ENCODE results near the gene CHST11. TPM values are rescaled to one million over a fixed set of nuclear protein-coding genes. Genes with fewer than 3 reads are reported as not detected.
"Not testable (repeated sequence)": the region's sequence is repeated elsewhere in the genome, so short reads cannot be mapped to it uniquely, and the experiment has no call there.

The CHST11 gene
- polyA plus RNA-seq, 1 donor (not counting 4 experiments of a cell fraction or from before 2014, with no cell fraction given): 11.9 TPM

- dilution Hi-C loops (cut with MboI; ENCODE audit: extremely low pct_ligation_motif_present, low sequenced_read_pairs): no loop called here
Measured at GRCh38 chr12:104805186-104805585, 348.4 kb downstream of the CHST11 start.

GRCh38 chr12:104806194-104806593 lies 349.4 kb downstream of the CHST11 start:
- H3K9me1 ChIP-seq (ENCODE audit: control insufficient read depth, extremely low read depth, insufficient read depth, low read length); H3K27me3 ChIP-seq (ENCODE audit: control insufficient read depth, extremely low read depth, insufficient read depth, low read length); FAIRE-seq; H3K36me3 ChIP-seq (ENCODE audit: control insufficient read depth in 2 of 2, extremely low read depth in 1 of 2, insufficient read depth in 2 of 2, low read length in 2 of 2); H4K20me1 ChIP-seq (ENCODE audit: control insufficient read depth, extremely low read depth, insufficient read depth, low read length); H3K4me3 ChIP-seq (ENCODE audit: control insufficient read depth in 2 of 3, extremely low read depth in 1 of 3, insufficient read depth in 2 of 3, low read depth in 1 of 3, low read length in 3 of 3); DNase-seq (ENCODE audit: low read depth, low spot score); H3K9ac ChIP-seq (ENCODE audit: control insufficient read depth, extremely low read depth, insufficient read depth, low read length); H3K27ac ChIP-seq (ENCODE audit: control insufficient read depth, insufficient read depth, low read length); H3K4me2 ChIP-seq (ENCODE audit: control insufficient read depth, extremely low read depth, insufficient read depth, low read depth, low read length); H3K9me3 ChIP-seq (ENCODE audit: control insufficient read depth, low read depth, low read length); dilution Hi-C loops (cut with MboI; ENCODE audit: extremely low pct_ligation_motif_present, low sequenced_read_pairs); H3K79me2 ChIP-seq (ENCODE audit: control insufficient read depth, insufficient read depth, low read length); H2AFZ ChIP-seq (ENCODE audit: control insufficient read depth, low read length): not testable (repeated sequence)
- peaks cover 19% of the 10 kb centered on the region for H3K4me1 ChIP-seq (ENCODE audit: control insufficient read depth, extremely low read depth, insufficient read depth, low read length)

More at GRCh38 chr12:104805186-104805585, 348.4 kb downstream of the CHST11 start:
- H4K20me1 ChIP-seq (ENCODE audit: control insufficient read depth, extremely low read depth, insufficient read depth, low read length): no peaks in the 10 kb centered on the region
- H3K36me3 ChIP-seq (ENCODE audit: control insufficient read depth in 2 of 2, extremely low read depth in 1 of 2, insufficient read depth in 2 of 2, low read length in 2 of 2): no peaks in the 10 kb centered on the region
- TF ChIP-seq CTCF (optimal IDR thresholded peaks at IDR 0.05 in 1 of 3, IDR thresholded peaks at IDR 0.05 in 1 of 3, conservative IDR thresholded peaks at IDR 0.05 in 1 of 3; ENCODE audit: extremely low read depth in 1 of 3, insufficient read depth in 2 of 3, low read length in 3 of 3): no peak
- H3K9ac ChIP-seq (ENCODE audit: control insufficient read depth, extremely low read depth, insufficient read depth, low read length): no peak overlapping the region
- no peaks in the 10 kb centered on the region for H3K79me2 ChIP-seq (ENCODE audit: control insufficient read depth, insufficient read depth, low read length)
- peak; percentile 65 for FAIRE-seq
- H2AFZ ChIP-seq (ENCODE audit: control insufficient read depth, low read length): no peak overlapping the region
- H3K4me1 ChIP-seq (ENCODE audit: control insufficient read depth, extremely low read depth, insufficient read depth, low read length): peaks cover 19% of the 10 kb centered on the region
- H3K9me3 ChIP-seq (ENCODE audit: control insufficient read depth, low read depth, low read length): no peaks in the 10 kb centered on the region
- H3K27ac ChIP-seq (ENCODE audit: control insufficient read depth, insufficient read depth, low read length): no peak overlapping the region
- H3K4me2 ChIP-seq (ENCODE audit: control insufficient read depth, extremely low read depth, insufficient read depth, low read depth, low read length): no peak overlapping the region
- H3K27me3 ChIP-seq (ENCODE audit: control insufficient read depth, extremely low read depth, insufficient read depth, low read length): no peaks in the 10 kb centered on the region
- H3K9me1 ChIP-seq (ENCODE audit: control insufficient read depth, extremely low read depth, insufficient read depth, low read length): no peaks in the 10 kb centered on the region
- no peak for DNase-seq (ENCODE audit: low read depth, low spot score)
- H3K4me3 ChIP-seq (ENCODE audit: control insufficient read depth in 2 of 3, extremely low read depth in 1 of 3, insufficient read depth in 2 of 3, low read depth in 1 of 3, low read length in 3 of 3): no peak overlapping the region

GRCh38 chr12:104809251-104809650 lies 352.5 kb downstream of the CHST11 start:
- FAIRE-seq (peak; percentile 53), DNase-seq (ENCODE audit: low read depth, low spot score) (no peak)
- no peaks in the 10 kb centered on the region for H3K9me1 ChIP-seq (ENCODE audit: control insufficient read depth, extremely low read depth, insufficient read depth, low read length)
- no peaks in the 10 kb centered on the region for H3K27me3 ChIP-seq (ENCODE audit: control insufficient read depth, extremely low read depth, insufficient read depth, low read length)
- no peak overlapping the region for H3K9ac ChIP-seq (ENCODE audit: control insufficient read depth, extremely low read depth, insufficient read depth, low read length)
- no peaks in the 10 kb centered on the region for H3K79me2 ChIP-seq (ENCODE audit: control insufficient read depth, insufficient read depth, low read length)
- TF ChIP-seq EZH2 (IDR thresholded peaks at IDR 0.05; ENCODE audit: low read length) (no peak), CTCF (optimal IDR thresholded peaks at IDR 0.05 in 1 of 3, IDR thresholded peaks at IDR 0.05 in 1 of 3, conservative IDR thresholded peaks at IDR 0.05 in 1 of 3; ENCODE audit: extremely low read depth in 1 of 3, insufficient read depth in 2 of 3, low read length in 3 of 3) (no peak)
- no peaks in the 10 kb centered on the region for H3K36me3 ChIP-seq (ENCODE audit: control insufficient read depth in 2 of 2, extremely low read depth in 1 of 2, insufficient read depth in 2 of 2, low read length in 2 of 2)
- H3K4me2 ChIP-seq (ENCODE audit: control insufficient read depth, extremely low read depth, insufficient read depth, low read depth, low read length): peak overlapping the region; percentile 8
- H3K9me3 ChIP-seq (ENCODE audit: control insufficient read depth, low read depth, low read length): no peaks in the 10 kb centered on the region
- H4K20me1 ChIP-seq (ENCODE audit: control insufficient read depth, extremely low read depth, insufficient read depth, low read length): no peaks in the 10 kb centered on the region
- H3K4me1 ChIP-seq (ENCODE audit: control insufficient read depth, extremely low read depth, insufficient read depth, low read length): peaks cover 11% of the 10 kb centered on the region
- H3K27ac ChIP-seq (ENCODE audit: control insufficient read depth, insufficient read depth, low read length): no peak overlapping the region
- dilution Hi-C loops (cut with MboI; ENCODE audit: extremely low pct_ligation_motif_present, low sequenced_read_pairs): no loop called here
- H2AFZ ChIP-seq (ENCODE audit: control insufficient read depth, low read length): peak overlapping the region; percentile 62
- H3K4me3 ChIP-seq (ENCODE audit: control insufficient read depth in 2 of 3, extremely low read depth in 1 of 3, insufficient read depth in 2 of 3, low read depth in 1 of 3, low read length in 3 of 3): no peak overlapping the region
